ENCODE measurements around the gene PAQR5. TPM values are rescaled to one million over a fixed set of nuclear protein-coding genes. Genes with fewer than 3 reads are reported as not detected.
"Not testable (repeated sequence)": the region's sequence is repeated elsewhere in the genome, so short reads cannot be mapped to it uniquely, and the experiment has no call there.

PAQR5 gene
- polyA plus RNA-seq, 3 donors, result 31.1 to 33.8 (median 33.2) TPM

DNA sequence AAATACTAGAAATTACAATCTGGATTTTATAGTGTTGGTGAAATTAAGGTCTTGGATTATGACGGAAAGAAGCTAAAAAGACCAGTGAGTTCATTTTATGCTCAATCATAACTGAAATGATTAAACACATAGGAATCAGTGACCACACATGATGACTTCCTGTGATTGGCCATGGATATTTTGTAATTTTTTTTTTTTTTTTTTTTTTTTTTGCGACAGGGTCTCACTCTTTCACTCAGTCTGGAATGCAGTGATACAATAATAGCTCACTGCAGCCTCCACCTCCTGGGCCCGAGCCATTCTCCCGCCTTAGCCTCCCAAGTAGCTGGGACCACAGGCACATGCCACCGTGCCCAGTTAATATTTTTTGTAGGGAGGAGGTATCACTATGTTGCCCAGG lies 47.4 kb downstream of the PAQR5 start:
- no peak for DNase-seq (ENCODE audit: low read depth in 3 of 3, low spot score in 2 of 3)

DNA sequence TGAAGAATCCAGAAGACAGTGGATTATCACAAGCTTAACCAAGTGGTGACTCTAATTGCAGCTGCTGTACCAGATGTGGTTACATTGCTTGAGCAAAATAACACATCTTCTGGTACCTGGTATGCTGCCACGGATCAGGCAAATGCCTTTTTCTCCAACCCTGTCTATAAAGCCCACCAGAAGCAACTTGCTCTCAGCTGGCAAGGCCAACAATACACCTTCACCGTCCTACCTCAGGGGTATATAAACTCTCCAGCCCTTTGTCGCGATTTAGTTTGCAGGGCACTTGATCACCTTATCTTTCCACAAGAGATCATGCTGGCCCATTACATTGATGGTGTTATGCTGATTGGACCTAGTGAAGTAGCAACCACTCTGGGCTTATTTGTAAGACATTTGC lies 52.6 kb downstream of the PAQR5 start:
- no peak for DNase-seq (ENCODE audit: low read depth in 3 of 3, low spot score in 2 of 3)

DNA sequence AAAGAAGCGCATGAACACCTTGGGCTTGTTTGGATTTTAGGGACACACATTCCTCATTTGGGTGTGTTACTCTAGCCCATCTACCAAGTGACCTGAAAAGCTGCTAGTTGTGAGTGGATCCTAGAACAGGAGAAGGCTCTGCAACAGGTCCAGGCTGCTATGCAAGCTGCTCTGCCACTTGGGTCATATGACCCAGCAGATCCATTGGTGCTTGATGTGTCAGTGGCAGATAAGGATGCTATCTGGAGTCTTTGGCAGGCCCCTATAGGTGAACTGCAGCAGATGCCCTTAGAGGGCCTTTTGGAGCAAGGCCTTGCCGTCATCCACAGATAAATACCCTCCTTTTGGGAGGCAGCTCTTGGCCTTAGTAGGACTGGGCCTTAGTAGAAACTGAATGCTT lies 53.2 kb downstream of the PAQR5 start:
- no peak for DNase-seq (ENCODE audit: low read depth in 3 of 3, low spot score in 2 of 3)

GRCh38 chr15:69357773-69358771 lies 59.4 kb downstream of the PAQR5 start:
- DNase-seq (ENCODE audit: low read depth in 3 of 3, low spot score in 2 of 3), result peak in 2 of 3 donors; percentile 44 to 64

GRCh38 chr15:69358850-69359249 lies 60.1 kb downstream of the PAQR5 start:
- DNase-seq (ENCODE audit: low read depth in 3 of 3, low spot score in 2 of 3), result no peak

DNA sequence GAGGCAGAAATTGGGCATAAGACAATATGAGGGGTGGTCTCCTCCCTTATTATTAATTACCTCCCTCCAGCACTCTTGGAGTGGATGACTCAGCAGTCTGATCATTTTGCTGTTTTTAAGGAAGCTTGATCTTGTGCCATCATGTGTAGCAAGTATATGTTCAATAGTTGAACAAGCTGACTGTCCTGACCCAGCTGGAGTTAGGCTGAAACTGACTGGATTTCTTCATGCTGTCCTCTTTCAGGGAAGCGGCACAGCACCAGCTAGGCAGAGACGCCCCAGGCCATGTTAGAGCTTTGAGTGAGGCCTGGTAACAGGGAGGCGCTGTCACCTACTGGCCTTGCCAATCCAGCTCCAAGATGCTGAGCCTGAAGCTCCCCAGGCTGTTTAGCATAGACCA lies 61.0 kb downstream of the PAQR5 start:
- DNase-seq (ENCODE audit: low read depth in 3 of 3, low spot score in 2 of 3), result no peak

DNA sequence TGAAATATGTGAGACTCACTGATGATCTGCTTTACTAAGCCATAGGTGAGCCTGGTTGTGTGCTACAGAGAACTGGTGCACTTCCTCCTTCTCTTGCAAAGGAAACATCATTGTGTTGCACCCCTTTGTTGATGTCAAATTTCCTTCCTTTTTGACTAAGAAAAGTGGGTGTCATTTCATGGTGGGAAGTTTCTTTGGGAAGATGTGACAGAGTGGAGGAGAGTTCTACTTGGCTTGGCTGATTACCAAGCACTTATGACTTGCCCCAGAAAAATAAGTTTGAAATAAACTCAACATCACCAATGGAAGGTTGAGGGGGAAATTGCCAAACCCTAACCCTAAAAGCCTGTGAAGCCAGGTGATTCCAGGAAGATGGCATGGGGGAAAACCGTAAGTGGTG lies 61.9 kb downstream of the PAQR5 start:
- DNase-seq (ENCODE audit: low read depth in 3 of 3, low spot score in 2 of 3), result no peak

DNA sequence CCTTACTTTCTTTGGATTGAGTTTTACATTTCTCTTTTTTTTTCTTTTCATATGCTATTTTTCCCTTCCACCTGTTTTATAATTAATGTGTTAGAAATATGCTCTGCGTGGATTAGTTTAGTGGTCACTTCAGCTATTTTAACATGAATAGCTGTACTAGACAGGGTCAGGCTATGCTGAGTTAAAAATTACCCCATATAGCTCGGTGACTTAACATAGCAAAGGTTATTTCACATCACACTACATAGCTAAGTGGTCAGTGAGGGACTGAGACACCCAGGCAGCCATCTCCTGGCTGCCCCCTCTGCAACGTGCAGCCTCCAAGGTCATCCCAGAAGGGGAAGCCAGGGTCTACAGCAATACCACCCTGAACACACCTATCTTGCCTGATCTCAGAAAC lies 68.5 kb downstream of the PAQR5 start:
- DNase-seq (ENCODE audit: low read depth in 3 of 3, low spot score in 2 of 3), result no peak

- DNase-seq (ENCODE audit: low read depth in 3 of 3, low spot score in 2 of 3), result no peak
Measured at GRCh38 chr15:69369631-69370030, 70.9 kb downstream of the PAQR5 start.

DNA sequence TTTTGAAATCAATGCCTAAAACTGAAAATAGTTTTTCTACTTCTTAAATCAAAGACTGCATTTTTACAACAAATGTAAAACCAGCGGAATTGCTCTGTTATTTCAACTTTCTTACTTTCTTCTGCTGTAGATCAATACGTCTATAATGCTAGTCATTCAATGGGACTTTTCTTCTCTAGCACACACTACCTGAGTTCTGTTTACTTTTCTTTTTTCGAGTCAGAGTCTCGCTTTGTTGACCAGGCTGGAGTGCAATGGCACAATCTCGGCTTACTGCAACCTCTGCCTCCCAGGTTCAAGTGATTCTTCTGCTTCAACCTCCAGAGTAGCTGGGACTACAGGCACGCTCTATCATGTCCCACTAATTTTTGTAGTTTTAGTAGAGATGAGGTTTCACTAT lies 74.7 kb downstream of the PAQR5 start:
- DNase-seq (ENCODE audit: low read depth in 3 of 3, low spot score in 2 of 3), result no peak

GRCh38 chr15:69375151-69375790 lies 76.6 kb downstream of the PAQR5 start:
- no peak for DNase-seq (ENCODE audit: low read depth in 3 of 3, low spot score in 2 of 3)

- DNase-seq (ENCODE audit: low read depth in 3 of 3, low spot score in 2 of 3), result peak; percentile 41 to 60 (median 41)
Measured at GRCh38 chr15:69377216-69377970, 78.7 kb downstream of the PAQR5 start.

DNA sequence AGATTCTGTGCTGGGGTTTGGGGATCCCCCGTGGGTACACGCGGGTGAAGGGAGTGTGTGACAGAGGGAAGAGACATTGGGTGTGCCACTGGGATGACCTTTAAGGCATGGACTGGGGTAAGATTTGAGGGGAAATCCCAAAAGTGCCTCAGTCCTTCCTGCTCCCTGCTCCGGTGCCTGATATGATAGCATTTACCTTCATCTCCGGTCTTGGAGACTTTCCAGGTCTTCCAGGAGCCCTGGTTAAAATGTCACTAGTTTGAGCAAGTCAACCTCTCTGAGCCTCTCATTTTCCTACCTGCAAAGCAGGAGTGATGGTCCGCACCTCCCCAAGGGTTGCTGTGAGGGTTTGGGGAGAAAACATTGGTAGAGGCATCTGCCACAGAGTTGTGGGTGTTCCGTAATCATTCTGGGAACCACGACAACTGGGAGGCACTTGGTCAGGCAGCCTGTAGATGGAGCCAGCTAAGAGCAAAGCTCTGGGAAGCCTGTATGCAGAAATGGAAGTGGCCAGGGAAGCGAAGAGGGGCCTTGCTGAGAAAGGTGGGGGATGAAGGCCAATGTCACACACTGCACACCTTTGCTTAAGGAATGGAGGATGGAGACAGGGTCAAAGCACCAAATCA lies 81.5 kb downstream of the PAQR5 start:
- DNase-seq (ENCODE audit: low read depth in 3 of 3, low spot score in 2 of 3), result no peak

- DNase-seq (ENCODE audit: low read depth in 3 of 3, low spot score in 2 of 3), result no peak
Measured at GRCh38 chr15:69380726-69381105, 82.0 kb downstream of the PAQR5 start.

GRCh38 chr15:69382176-69382575 lies 83.5 kb downstream of the PAQR5 start:
- DNase-seq (ENCODE audit: low read depth in 3 of 3, low spot score in 2 of 3), result not testable (repeated sequence)

DNA sequence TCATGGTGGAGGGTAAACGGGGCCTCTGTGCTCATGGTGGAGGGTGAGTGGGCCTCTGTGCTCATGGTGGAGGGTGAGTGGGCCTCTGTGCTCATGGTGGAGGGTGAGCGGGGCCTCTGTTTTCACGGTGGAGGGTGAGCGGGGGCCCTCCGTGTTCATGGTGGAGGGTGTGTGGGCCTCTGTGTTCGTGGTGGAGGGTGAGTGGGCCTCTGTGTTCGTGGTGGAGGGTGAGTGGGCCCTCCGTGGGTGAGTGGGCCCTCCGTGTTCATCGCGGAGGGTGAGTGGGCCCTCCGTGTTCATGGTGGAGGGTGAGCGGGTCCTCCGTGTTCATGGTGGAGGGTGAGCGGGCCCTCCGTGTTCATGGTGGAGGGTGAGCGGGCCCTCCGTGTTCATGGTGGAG lies 85.4 kb downstream of the PAQR5 start:
- DNase-seq (ENCODE audit: low read depth in 3 of 3, low spot score in 2 of 3), result not testable (repeated sequence)

- no peak for DNase-seq (ENCODE audit: low read depth in 3 of 3, low spot score in 2 of 3)
Measured at GRCh38 chr15:69384626-69385598, 86.2 kb downstream of the PAQR5 start.

GRCh38 chr15:69385831-69386230 lies 87.1 kb downstream of the PAQR5 start:
- no peak for DNase-seq (ENCODE audit: low read depth in 3 of 3, low spot score in 2 of 3)

DNA sequence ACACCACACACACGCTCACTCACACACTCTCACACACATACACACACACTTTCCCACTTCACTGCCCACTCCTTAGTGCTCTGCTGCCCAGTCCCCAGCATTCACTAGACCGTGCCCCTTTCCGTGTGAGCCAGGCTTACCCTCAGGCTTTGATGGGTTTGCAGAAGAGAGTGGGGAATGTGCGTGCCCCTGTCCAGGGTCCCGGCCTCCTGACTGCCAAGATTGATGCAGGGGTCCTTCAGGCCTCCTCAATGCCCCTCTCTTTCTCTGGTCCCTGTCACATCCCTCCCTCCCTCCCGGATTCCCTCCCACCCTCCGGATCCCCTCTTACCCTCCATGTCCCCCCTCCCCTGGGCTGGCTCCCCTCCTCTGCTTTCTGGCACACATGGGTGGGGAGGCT lies 87.6 kb downstream of the PAQR5 start:
- DNase-seq (ENCODE audit: low read depth in 3 of 3, low spot score in 2 of 3), result no peak

DNA sequence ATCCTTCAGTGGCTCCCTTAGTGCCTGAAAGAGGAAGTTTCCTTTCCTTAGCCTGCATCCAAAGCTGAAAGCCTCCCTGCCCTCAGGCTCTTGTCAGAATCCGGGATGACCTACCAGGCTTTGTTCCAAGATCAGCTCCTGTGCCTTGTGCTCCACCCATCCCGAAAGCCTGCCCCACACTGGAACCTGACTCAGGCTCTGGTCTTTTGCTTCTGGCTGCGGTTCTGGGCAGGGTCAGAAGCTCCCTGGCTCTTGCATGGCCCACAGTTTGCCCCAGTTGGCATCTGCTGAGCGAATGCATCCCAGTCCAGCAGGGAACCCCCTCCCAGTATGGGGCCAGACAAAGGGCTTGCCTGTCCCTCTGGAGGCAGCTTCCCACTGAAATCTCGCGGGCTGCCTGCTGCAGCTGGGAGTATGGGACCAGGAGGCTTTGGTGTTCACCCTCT lies 89.6 kb downstream of the PAQR5 start:
- no peak for DNase-seq (ENCODE audit: low read depth in 3 of 3, low spot score in 2 of 3)
